ENCODE measurements around the gene NISCH.

NISCH gene

GRCh38 chr3:52435246-52436101 is 19.9 kb upstream of the NISCH start:
- no peak for DNase-seq (ENCODE audit: low read depth in 2 of 2)

- DNase-seq (ENCODE audit: low read depth in 2 of 2): no peak
Measured at GRCh38 chr3:52436500-52437149, 18.8 kb upstream of the NISCH start.

GRCh38 chr3:52437326-52438103 is 17.9 kb upstream of the NISCH start:
- no peak for DNase-seq (ENCODE audit: low read depth in 2 of 2)

- DNase-seq (ENCODE audit: low read depth in 2 of 2): no peak
Measured at GRCh38 chr3:52438104-52438376, 17.4 kb upstream of the NISCH start.

GRCh38 chr3:52438579-52439425 is 16.6 kb upstream of the NISCH start:
- DNase-seq (ENCODE audit: low read depth in 2 of 2): no peak

- no peak for DNase-seq (ENCODE audit: low read depth in 2 of 2)
Measured at GRCh38 chr3:52439426-52440248, 15.8 kb upstream of the NISCH start.

- DNase-seq (ENCODE audit: low read depth in 2 of 2): no peak
Measured at GRCh38 chr3:52440249-52440551, 15.2 kb upstream of the NISCH start.

- DNase-seq (ENCODE audit: low read depth in 2 of 2): no peak
Measured at GRCh38 chr3:52440671-52441070, 14.7 kb upstream of the NISCH start.

GRCh38 chr3:52441091-52441771 is 14.2 kb upstream of the NISCH start:
- no peak for DNase-seq (ENCODE audit: low read depth in 2 of 2)

GRCh38 chr3:52441772-52442332 is 13.6 kb upstream of the NISCH start:
- DNase-seq (ENCODE audit: low read depth in 2 of 2): no peak

- DNase-seq (ENCODE audit: low read depth in 2 of 2): no peak
Measured at GRCh38 chr3:52442409-52443267, 12.8 kb upstream of the NISCH start.

GRCh38 chr3:52443268-52443610 is 12.2 kb upstream of the NISCH start:
- no peak for DNase-seq (ENCODE audit: low read depth in 2 of 2)

- no peak for DNase-seq (ENCODE audit: low read depth in 2 of 2)
Measured at GRCh38 chr3:52443791-52444687, 11.4 kb upstream of the NISCH start.

- peak in 1 of 2 donors; percentile 20 for DNase-seq (ENCODE audit: low read depth in 2 of 2)
Measured at GRCh38 chr3:52444860-52445793, 10.3 kb upstream of the NISCH start, which contains the start of gene SEMA3G. TSS of gene SEMA3G (minus strand) at chr3:52445103. CDS start at chr3:52445027, 76 bp downstream.

GRCh38 chr3:52446042-52446441 is 9.4 kb upstream of the NISCH start:
- no peak for DNase-seq (ENCODE audit: low read depth in 2 of 2)

GRCh38 chr3:52446631-52447511 is 8.5 kb upstream of the NISCH start:
- DNase-seq (ENCODE audit: low read depth in 2 of 2): peak; percentile 28 to 37

All from stimulated activated CD8-positive, alpha-beta memory T cell treated with anti-CD3 and anti-CD28 coated beads, Interleukin-15, amount 100 ng/mL, for 4 hours (primary cell).